Right renal pelvis (tissue), 4 donors: ENCODE measurements around the gene DNAJC21. TPM values are rescaled to one million over a fixed set of nuclear protein-coding genes. Genes with fewer than 3 reads are reported as not detected.

Experiments
- DNase-seq, 4 donors: peaks; one replicate each; pipeline ENCODE4 v3.0.0-alpha.2; 2013; ENCODE audit warnings: low read depth in 4 of 4, low spot score in 3 of 4, missing footprints in 1 of 4
- polyA plus RNA-seq, 4 donors: library from polyadenylated mRNA; unstranded; fragments of 120-200 nt; gene quantifications; one replicate each; pipeline ENCODE4 v1.2.1, GENCODE V29; 2013; ENCODE audit not compliant: insufficient read length in 4 of 4

Gene DNAJC21
- 10 to 100 TPM; 70.2 to 77.2 (median 73.3) TPM for polyA plus RNA-seq

GRCh38 chr5:34929134-34929719, at the start of gene DNAJC21:
DNAJC21 (plus strand) TSS chr5:34929559; CDS start chr5:34929820, 261 bp downstream.
- peak; percentile 88 to 94 (median 92) for DNase-seq

GRCh38 chr5:34881246-34881645, 48.1 kb upstream of the DNAJC21 start:
- no peak for DNase-seq

- no peak for DNase-seq
These were observed 42.8 kb upstream of the DNAJC21 start for GRCh38 chr5:34886392-34887119.

GRCh38 chr5:34889394-34889793, 40.0 kb upstream of the DNAJC21 start:
- DNase-seq = no peak

- no peak for DNase-seq
These were observed 37.4 kb upstream of the DNAJC21 start for GRCh38 chr5:34891981-34892380.

- DNase-seq = no peak
These were observed 36.9 kb upstream of the DNAJC21 start for GRCh38 chr5:34892414-34892813.

GRCh38 chr5:34894716-34895115, 34.6 kb upstream of the DNAJC21 start:
- no peak for DNase-seq

- no peak for DNase-seq
These were observed 33.5 kb upstream of the DNAJC21 start for GRCh38 chr5:34895641-34896419.

- DNase-seq = no peak
These were observed 31.7 kb upstream of the DNAJC21 start for GRCh38 chr5:34897646-34898045.

- peak; percentile 63 to 67 (median 66) for DNase-seq
These were observed 31.0 kb upstream of the DNAJC21 start for GRCh38 chr5:34898258-34898895.

- no peak for DNase-seq
These were observed 30.3 kb upstream of the DNAJC21 start for GRCh38 chr5:34899066-34899465.

GRCh38 chr5:34900652-34901051, 28.7 kb upstream of the DNAJC21 start:
- DNase-seq = no peak

- DNase-seq = no peak
These were observed 26.1 kb upstream of the DNAJC21 start for GRCh38 chr5:34903260-34903659.

GRCh38 chr5:34905564-34905963, 23.8 kb upstream of the DNAJC21 start:
- DNase-seq = no peak

GRCh38 chr5:34913072-34913471, 16.3 kb upstream of the DNAJC21 start:
- DNase-seq = no peak

GRCh38 chr5:34914671-34915138, 14.7 kb upstream of the DNAJC21 start:
- DNase-seq = no peak

GRCh38 chr5:34915139-34915855, 14.1 kb upstream of the DNAJC21 start, which contains the start of the genes BRIX1 and RAD1:
BRIX1 (plus strand) TSS chr5:34915711; CDS start chr5:34915739, 28 bp downstream.
RAD1 (minus strand) TSS chr5:34915504; CDS start chr5:34914892, 612 bp downstream.
- peak; percentile 92 to 95 (median 94) for DNase-seq

GRCh38 chr5:34915856-34916192, 13.5 kb upstream of the DNAJC21 start:
- no peak for DNase-seq

GRCh38 chr5:34916518-34916917, 12.8 kb upstream of the DNAJC21 start:
- DNase-seq = no peak

GRCh38 chr5:34918025-34918424, 11.3 kb upstream of the DNAJC21 start:
- DNase-seq = no peak
